Activated T-cell treated with anti-CD3 and anti-CD28 coated beads for 1 hour (primary cell): ENCODE data around the gene C11orf87.

Source experiments
- DNase-seq: peaks from one replicate; pipeline ENCODE4 v3.0.0-alpha.2; 2020; ENCODE audit warnings: low read depth

Gene C11orf87

GRCh38 chr11:109443052-109443451 is 21.1 kb downstream of the C11orf87 start:
- no peak for DNase-seq

GRCh38 chr11:109454857-109455256 is 32.9 kb downstream of the C11orf87 start:
- no peak for DNase-seq
